Measurements from ENCODE around the gene OR2AT4. TPM values are rescaled to one million over a fixed set of nuclear protein-coding genes. Genes with fewer than 3 reads are reported as not detected.
A peak's percentile ranks its signal among the peaks of the same experiment; 100 is the strongest.

Gene OR2AT4
- total and polyA plus RNA-seq, 2 experiments from 2014 or later = not detected

DNA sequence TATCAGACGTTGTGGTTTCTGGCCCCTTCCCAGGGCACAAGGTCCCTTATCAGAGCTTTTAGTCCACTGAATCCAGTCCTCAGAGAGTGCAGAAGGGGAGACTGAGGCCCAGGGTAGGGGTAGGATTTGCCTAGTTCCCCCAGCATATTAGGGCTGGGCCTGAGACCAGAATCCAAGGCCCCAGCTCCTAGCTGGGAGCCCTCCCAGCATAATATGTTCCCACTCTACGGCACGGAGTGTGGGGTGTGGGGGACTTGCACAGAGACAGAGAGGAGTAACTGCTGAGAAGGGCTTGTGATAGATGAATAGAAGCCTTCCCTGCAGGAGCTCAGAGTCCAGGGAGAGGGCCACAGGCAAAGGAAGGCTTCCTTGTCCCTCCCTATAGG lies 64.1 kb downstream of the OR2AT4 start:
- no peak overlapping the region for H3K27ac ChIP-seq
- TF ChIP-seq, protein P1, sequence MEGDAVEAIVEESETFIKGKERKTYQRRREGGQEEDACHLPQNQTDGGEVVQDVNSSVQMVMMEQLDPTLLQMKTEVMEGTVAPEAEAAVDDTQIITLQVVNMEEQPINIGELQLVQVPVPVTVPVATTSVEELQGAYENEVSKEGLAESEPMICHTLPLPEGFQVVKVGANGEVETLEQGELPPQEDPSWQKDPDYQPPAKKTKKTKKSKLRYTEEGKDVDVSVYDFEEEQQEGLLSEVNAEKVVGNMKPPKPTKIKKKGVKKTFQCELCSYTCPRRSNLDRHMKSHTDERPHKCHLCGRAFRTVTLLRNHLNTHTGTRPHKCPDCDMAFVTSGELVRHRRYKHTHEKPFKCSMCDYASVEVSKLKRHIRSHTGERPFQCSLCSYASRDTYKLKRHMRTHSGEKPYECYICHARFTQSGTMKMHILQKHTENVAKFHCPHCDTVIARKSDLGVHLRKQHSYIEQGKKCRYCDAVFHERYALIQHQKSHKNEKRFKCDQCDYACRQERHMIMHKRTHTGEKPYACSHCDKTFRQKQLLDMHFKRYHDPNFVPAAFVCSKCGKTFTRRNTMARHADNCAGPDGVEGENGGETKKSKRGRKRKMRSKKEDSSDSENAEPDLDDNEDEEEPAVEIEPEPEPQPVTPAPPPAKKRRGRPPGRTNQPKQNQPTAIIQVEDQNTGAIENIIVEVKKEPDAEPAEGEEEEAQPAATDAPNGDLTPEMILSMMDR (IDR thresholded peaks at IDR 0.05; ENCODE audit: low read depth, low read length) = no peak
- no peak overlapping the region for H3K4me3 ChIP-seq
- no peaks in the 10 kb centered on the region for H3K36me3 ChIP-seq
- H3K9me3 ChIP-seq (ENCODE audit: low read depth) = no peaks in the 10 kb centered on the region
- H3K4me1 ChIP-seq (ENCODE audit: low read depth) = no peaks in the 10 kb centered on the region
- H3K27me3 ChIP-seq = no peaks in the 10 kb centered on the region
- DNase-seq (ENCODE audit: low read depth in 1 of 2, low spot score in 1 of 2) = no peak

DNA sequence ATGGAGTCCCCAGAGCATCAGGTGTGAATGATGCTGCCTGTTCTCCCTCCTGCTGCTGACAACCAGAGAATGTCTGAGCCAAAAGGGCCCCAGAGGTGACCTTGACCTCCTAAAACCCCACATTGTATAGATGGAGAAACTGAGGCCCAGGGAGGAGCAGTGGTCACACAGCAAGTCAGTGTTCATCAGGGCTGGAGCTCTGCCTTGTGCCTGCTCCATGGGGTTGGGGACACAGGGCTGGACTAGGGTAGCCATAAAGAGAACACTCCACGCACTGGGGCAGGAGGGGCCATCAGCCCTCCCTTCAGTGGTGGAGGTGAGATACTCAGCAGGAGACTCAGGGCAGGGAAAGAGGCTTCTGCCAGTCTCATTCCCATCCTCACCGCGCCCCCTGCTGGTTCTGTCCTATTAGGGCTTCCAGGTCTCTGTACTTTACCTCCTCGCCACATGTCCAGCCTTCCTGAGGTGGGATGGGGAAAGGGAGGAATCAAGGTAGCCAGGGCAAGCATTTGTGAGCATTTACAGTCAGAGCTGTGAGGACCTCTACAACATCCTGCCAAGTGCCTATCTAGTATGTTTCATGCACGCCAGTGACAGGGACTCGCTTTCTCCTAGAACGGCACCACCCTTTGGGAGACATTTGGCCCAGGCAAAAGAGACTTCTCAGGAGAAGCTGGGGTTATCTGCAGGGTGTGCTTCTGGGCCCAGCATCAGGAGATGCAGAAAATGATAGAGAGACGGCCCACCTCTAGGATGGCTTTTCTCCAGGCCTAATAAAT lies 64.7 kb downstream of the OR2AT4 start:
- Histone ChIP-seq H3K27ac (no peak overlapping the region), H3K4me3 (no peak overlapping the region), H3K9me3 (ENCODE audit: low read depth) (no peaks in the 10 kb centered on the region), H3K36me3 (no peaks in the 10 kb centered on the region), H3K4me1 (ENCODE audit: low read depth) (no peaks in the 10 kb centered on the region), H3K27me3 (no peaks in the 10 kb centered on the region)
- peak; percentile 83 to 86 for DNase-seq (ENCODE audit: low read depth in 1 of 2, low spot score in 1 of 2)
- TF ChIP-seq, protein P1 (IDR thresholded peaks at IDR 0.05; ENCODE audit: low read depth, low read length) = peak; percentile 84

Other genes with a start within 250 kb of the OR2AT4 start
- 15.2 and 35.9 TPM in 2 replicates for gene XRRA1, start 147.8 kb downstream of the OR2AT4 start, total RNA-seq
- gene XRRA1, start 147.8 kb downstream of the OR2AT4 start, polyA plus RNA-seq = 16.0 and 20.2 TPM in 2 replicates
- 38.1 and 48.5 TPM in 2 replicates for gene SPCS2, start 147.6 kb downstream of the OR2AT4 start, total RNA-seq
- 333 and 430 TPM in 2 replicates for gene SPCS2, start 147.6 kb downstream of the OR2AT4 start, polyA plus RNA-seq
- gene NEU3, start 107.9 kb downstream of the OR2AT4 start, total RNA-seq = 9.7 and 14.3 TPM in 2 replicates
- 3.5 and 4.4 TPM in 2 replicates for gene NEU3, start 107.9 kb downstream of the OR2AT4 start, polyA plus RNA-seq
- gene SLCO2B1, start 54.2 kb upstream of the OR2AT4 start, total RNA-seq = not detected in 2 replicates
- 0.07 TPM in 1 of 2 replicates, not detected in the other for gene SLCO2B1, start 54.2 kb upstream of the OR2AT4 start, polyA plus RNA-seq
- gene TPBGL, start 143.9 kb upstream of the OR2AT4 start, total RNA-seq = 0.18 and 0.21 TPM in 2 replicates
- 0.07 and 0.56 TPM in 2 replicates for gene TPBGL, start 143.9 kb upstream of the OR2AT4 start, polyA plus RNA-seq